Hypothalamus (tissue), 51 donors: ENCODE data around the gene ERH.
A peak's percentile ranks its signal among the peaks of the same experiment; 100 is the strongest.

Experiments used
- DNase-seq, 51 donors: peaks; one replicate each; lab custom pipeline; 2025; lab: John Stamatoyannopoulos, UW

ERH gene

DNA sequence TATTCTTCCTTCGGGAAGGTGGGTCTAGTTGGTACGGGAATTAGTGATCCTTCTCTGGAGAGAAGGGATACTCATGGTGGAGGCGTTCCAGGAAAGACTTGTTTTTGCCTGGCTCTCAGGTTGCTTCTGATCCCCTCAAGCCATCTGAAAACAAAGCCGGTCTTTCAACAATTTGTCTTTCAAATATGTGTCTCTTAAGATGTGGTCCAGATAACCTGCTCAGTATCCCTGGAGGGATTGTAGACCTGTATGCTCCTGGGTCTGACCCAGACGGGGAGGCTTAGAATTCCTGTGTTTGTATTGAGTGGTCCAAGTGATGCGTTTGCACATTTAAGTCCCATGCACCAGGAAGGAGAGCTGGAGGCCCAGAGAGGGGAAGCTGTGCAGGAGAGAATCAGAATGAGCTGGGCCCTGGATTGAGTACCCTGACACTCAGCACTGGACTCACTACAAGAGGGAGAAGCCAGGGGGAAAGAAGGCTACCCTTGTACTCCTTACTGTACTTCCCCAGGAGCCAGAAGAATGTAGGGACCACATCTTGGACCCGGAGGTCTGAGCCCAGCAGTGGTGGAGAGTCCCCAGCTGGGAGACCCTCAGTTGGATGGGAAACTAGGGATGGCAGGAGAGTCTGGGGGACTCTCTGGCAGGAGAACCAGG lies 40.4 kb downstream of the ERH start:
- DNase-seq: no peak

DNA sequence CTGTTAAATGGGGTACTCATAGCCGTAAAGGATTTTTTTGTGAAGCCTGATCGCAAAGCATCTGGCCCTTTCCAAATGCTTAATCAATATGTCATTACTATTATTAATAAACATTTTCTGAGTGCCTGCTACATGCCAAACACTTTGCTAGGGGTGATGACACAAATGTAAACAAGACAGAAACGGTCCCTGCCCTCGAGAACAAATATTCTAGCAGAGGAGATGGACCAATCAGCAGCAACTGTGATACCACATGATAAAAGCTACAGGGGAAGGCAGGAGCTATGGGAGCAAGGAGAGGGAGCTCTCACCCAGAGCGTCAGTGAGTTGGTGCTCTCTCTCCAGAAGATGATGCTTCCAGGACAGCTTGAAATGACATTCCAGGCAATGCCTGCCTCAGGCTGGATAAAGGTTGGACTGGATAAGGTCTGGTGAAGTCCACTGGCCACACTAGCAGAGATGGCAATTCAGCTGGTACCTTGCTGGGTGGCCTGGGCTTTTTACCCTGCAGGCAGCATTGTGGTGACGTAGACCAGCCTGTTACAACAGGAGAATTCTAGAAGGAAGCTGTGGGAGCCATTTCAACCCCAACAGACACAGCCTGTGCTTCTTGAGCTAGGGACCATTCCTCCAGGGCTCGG lies 41.1 kb downstream of the ERH start:
- DNase-seq: no peak

DNA sequence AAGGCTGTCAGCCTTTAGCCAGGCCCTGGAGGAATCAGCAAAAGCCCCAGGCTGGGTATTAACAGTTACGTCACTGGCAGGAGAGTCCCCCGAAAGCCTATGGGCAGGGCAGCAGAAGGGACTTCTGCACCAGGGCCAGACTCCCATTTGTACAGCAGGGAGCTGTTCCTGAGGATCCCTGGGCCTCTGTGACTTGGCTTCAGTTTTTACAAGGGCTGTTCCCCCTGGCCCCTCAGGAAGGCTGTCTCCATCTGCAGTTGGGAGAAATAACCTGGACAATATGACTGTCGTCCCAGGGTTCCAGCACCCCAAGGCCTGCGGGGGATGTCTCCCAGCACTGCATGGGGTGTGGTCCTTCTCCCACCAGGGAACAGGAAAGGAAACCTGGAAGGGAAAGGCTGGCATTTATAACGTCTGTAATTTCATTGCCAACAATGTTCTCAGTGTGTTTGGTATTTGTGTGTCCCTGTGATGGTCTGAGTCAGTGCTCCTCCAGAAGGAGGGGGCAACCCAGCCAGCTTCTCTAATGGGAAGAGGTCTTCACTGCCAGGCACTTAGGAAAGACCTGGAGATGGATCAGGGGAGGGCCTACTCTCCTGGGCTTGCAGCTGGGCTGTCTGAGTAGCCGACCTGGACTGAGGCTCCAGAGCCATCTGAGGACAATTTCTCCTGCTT lies 42.4 kb downstream of the ERH start:
- DNase-seq: peak in 4 of 51 donors; percentile 23 to 44 (median 33)

DNA sequence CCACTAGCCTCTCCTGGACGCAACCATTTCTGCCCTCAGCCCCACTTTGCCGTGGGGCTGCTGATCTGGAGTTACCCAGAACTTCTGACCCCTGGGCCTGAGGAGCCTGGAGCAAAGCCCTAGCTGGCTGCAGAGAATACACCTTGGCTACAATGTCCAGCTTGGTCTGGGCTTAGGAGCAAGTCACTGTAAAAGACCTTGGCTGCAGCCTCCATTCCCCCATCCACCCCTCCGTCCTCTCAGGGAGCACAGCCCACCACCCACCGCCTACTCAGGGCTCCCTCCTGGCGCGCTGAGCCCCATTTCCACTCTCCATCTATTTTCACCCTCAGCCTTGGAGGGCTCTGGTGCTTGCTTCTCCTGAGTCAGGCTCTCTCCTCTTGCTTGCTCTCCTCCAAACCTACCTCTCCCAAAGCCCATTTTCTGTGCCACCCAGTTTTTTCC lies 42.9 kb downstream of the ERH start:
- no peak for DNase-seq

DNA sequence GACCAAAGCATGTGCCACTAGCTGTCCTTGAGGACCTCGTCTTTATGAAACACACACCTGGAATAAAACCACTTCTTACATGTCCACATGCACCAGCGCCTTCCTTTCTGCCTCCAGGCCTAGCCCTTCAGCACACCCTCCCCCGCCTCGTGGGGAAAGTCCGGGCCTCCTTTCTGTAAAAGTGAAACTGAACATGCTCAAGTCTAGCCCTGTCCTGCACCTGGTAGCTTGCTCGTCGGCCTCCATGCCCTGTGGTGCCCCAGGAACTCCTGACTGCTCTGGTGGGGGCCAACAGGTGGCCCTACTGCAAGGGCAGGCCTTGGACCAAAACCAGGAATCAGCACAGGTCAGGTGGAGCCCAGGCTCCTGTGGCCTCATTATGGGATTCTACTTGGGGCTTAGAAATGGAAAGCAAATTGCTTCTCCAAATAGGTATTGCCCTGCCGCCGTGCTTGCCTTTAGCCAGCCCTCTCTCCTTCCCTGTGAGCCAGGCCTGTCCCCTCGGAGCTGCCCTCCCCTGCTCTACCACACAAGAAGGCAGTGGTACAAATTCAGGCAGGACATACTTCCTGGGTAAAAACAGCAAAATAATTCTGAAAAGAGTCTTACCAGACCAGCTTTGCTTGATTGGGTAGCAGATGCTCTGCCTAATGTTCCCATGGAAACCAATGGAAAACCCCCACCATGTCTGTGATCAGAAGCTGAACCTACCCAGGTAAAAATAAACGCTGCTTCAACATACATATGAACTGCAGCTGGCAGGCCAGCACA lies 43.5 kb downstream of the ERH start:
- peak in 2 of 51 donors; percentile 7 to 26 for DNase-seq

DNA sequence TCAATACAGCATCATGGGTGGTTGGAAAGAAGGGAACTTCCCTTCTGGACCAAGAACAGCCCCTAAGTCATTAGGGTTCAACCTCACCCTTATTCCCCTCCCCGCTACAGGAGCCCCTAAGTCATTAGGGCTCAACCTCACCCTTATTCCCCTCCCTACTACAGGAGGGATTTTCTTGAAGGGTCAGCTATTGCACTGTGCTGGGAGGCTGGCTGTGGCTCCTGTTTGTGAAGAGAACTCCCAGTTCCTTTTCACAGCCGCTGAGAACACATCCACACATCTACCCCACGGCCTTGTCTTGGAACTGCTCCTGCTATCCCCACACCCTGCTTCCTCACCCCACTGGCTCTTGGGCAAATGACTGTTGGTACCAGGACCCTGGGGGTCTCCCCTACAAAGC lies 44.9 kb downstream of the ERH start:
- no peak for DNase-seq

DNA sequence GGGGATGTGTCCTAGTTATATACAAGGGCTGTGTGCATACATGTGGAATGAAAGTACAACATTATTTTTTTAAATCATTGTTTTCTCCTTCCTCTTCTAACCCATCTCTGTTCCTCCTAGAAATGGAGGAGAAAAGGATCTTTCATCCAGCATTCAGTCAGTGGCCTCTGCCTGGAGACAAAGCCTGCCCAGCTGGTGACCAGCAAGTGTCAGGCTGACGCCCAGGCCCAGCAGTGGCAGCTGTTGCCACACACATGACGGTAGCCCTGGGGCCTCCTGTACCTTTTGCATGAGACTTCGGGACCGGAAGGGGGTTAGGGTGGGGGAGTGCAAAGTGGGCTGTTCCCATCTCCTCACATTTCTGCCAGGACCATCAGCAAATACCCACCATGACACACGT lies 46.2 kb downstream of the ERH start:
- peak in 1 of 51 donors; percentile 7 for DNase-seq

DNA sequence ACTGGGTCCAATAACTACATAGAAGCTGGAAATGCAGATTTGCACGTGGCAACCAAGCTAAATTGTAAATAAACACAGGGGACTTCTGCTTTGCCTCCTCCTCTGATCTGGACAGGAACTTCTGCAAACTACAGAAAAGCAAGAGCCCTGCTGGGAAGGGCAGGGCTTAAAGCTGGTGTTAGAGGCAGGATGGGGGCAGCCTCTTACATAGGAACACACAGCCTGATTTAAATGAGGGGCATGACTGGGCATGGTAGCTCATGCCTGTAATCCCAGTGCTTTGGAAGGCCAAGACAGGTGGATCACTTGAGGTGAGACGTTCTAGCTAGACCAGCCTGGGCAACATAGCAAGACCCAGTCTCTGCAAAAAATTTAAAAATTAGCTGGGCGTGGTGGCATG lies 46.7 kb downstream of the ERH start:
- no peak for DNase-seq

DNA sequence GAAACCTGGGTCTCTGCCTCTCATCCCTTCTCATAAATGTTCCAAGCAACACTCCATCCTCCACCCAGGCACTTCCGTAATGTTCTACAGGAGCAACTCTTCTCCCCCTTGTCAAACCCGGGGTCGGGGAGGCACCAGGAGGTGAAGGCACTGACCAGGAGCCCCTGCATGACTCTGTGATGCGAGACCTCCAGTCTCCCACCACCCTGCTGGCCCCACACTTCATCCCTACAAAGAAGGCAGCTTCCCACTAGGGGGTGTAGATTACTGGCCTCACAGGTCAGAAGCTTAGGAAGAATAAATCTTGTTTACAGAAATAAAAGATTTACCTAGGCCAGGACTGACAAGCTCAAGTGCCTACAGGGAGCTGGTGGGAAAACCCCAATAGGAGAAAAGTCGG lies 47.2 kb downstream of the ERH start:
- DNase-seq: no peak

DNA sequence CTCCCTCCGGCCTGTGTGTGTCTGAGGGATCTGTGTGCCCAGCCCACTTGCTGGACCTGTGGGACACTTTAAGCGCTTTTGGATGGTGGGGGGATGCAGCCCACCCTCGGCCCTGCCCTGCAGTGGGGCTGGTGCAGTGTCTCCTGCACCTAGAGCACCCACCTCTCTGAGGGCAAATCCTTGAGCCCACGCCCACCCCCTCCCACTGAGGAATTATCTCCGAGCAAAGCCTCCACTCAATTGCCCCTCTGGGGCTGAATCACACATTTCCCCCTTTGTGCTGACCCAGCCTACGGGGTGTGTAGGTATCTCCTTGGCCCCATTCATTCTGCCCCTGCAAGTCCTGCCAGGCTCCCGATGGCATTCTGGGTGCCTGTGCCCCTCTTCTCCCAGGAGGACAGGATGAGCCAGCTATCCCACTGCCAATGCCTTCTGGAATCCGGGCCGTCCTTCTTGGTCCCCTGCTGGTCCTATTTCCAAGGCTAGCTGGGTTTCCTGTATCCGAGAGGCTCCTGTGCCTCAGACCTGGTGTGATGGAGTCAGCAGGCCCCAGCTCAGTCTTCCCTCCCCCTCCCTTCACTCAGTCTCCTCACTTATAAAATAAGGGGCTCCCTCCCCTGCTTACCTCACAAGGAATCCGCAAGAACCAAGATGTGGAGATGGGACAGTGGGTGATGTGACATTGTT lies 48.9 kb downstream of the ERH start:
- no peak for DNase-seq

DNA sequence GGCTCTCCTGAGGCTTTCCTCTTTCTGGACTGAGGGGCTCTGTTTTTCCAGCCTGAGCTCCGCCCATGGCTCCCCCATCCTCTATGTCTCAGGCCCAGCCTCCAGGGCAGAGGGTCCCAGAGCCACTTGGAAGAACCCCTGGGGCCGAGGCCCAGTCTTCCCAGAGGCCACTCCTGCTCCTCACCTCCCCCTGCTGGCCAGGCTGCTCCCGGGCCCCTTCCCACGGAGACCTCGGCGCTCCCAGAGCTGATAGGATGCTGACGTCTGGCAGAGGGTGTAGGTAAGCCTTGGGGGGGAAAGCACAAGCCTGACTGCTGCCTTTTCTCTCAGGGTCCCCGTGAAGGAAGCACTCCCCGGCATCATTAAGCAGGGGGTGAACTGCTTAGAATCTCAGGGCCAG lies 51.4 kb downstream of the ERH start:
- DNase-seq: no peak

DNA sequence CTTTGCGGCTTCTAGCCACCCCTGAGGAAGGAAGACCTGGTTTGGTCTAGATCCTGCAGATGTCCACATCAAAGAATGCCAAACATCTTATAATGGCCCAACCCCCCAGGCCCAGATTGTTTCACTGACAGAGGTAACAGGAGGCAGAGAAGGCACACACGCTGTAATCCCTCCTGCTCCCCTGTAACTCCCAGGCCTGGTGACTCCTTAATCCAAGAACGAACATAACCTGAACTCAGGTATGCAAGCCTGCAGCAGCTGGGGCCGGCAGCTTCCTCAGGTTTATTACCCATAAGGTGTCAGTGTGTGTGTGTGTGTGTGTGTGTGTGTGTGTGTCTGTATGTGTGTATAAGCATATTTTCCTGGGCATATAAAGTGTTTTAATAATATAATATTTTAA lies 52.7 kb downstream of the ERH start:
- DNase-seq: no peak

DNA sequence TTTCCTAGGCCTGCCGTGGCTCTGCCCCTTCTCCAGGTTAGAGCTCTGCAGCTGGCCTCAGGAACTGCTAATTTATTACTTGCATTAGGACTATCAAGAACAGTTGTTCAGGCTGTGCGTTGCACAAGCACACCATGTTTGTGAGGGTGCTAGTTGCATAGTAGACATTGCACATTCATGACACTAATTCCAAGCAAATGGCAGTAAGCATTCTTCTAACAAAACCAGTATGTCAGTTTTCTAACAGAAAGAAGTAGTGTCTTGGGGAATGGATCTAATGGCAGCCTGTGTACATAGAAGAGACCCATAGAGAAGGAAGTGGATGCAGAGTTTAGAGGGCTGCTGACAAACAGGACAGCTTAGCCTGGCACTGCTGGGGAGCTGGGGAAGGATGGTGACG lies 53.9 kb downstream of the ERH start:
- DNase-seq: no peak

DNA sequence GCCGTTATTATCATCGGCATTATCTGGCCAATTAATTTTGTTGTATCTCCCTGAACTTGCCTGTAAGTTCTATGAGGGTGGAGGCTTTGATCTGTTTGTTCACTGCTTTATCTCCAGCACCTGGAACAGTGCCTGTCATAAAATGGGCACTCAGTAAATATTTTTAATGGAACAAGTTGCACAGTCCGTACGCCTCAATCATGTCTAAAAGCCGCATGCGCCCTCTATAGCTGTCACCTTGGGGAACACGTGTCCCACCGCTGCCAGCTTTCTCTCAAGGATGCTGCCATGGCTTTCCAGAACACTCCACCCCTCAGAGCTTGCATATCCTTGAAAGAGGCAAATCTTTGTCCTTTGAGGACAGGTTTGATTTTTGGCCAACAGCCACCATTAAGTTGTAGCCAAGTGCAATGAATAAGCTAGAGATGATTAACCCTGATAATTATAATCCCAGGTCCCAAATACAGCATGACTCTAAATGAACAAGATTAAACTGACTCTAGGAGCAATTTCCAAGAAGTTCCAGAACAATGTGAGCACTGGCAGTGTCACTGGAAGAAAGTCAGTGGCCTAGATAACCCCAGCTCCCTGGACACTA lies 55.1 kb downstream of the ERH start:
- DNase-seq: no peak

DNA sequence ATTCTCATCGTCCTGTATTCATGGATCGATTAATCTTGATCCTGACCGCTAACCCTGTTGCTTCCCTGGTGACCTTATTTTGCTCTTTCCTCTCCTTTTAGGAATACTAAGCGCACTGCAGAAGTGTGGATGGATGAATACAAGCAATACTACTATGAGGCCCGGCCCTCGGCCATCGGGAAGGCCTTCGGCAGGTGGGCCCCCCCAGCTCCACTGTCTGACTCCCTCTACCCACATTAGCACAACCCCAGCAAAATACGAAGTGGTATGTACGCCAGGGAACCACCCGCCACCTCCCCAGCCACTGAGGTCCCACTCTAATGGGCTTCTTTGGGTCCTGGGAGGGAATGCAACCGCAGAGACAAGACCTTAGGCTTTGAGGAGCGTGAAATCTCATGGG lies 58.7 kb downstream of the ERH start:
- DNase-seq: no peak

DNA sequence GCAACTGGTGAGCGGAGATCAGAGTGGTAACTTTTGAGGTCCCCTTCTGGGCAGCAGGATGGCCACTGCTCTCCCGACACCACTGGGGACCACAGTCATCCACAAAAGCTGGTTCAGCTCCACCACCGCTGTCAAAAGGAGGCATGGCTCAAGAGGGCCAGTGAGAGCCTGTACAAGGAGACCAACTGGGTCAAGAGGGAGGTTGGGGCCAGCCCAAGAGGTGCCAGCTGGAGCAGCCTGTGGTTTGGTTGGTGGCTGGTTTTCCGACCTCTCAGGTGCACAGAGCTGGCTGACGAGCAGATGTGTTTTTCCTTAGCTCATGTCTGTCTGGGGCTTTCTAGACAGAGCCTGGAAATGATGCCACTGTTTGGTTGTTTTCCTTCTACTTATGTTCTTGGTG lies 60.1 kb downstream of the ERH start:
- DNase-seq: no peak

DNA sequence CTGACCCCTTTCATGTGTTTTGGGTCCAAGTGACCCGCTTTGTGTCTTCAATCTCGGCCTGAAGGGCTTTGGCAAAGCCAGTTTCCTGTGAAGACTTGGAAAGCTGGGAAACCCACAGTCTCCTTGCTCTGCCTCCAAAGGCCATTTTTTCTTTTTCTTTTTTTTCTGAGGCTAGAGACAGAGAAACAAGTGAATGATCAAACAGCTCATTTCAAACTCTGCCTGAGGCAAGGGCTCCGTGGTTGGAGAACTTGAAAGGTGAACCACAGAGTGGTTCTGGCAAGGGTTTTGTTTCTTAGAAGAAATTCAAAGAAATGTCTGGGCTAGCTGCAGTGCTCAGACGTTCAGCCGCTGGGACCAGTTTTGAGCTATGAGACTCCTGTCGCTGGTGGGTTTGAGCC lies 62.7 kb downstream of the ERH start:
- no peak for DNase-seq

DNA sequence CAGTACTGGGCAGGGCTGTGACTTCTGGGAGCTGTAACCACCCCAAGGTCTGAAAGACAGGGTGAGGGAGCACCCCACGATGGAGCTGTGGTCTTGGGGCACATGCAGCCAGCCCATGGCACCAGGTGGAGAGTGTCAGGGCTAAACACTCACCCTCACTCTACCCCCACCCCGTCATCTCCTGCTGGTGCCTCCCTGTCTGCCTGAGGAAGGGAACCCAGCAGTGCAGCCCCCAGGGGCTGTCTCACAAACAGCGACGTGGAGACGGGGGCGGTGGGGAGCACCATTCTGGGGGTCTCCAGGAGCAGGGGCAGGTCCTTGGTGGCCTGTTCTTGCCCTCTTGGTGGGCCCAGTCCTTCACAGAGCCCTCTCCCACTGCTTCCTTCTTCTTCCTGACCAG lies 63.5 kb downstream of the ERH start:
- DNase-seq: no peak

DNA sequence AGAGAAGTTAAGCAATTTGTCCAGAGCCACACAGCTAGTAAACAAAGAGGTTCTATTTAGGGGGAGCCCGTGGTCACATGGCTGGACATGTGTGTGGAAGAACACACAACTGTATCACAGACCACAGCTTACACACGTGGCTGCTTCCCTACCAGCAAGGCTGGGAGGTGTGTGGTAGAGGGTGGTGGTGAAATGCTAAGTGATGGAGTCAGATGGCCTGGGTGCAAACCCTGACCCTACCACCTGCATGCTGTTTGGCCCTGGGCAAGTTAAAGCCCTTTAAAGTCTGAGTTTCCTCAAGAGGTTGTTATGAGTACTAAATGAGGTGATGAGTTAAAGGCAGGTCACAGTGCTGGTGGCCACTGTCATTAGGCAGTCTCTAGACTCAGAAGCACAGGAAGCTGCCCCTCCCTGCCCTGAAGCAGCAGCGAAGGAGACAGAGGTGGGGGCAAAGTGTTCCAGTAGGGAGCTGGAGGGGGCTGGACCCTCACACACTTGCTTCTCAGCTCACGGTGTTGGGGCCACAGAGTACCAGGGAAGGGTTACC lies 64.2 kb downstream of the ERH start:
- no peak for DNase-seq

DNA sequence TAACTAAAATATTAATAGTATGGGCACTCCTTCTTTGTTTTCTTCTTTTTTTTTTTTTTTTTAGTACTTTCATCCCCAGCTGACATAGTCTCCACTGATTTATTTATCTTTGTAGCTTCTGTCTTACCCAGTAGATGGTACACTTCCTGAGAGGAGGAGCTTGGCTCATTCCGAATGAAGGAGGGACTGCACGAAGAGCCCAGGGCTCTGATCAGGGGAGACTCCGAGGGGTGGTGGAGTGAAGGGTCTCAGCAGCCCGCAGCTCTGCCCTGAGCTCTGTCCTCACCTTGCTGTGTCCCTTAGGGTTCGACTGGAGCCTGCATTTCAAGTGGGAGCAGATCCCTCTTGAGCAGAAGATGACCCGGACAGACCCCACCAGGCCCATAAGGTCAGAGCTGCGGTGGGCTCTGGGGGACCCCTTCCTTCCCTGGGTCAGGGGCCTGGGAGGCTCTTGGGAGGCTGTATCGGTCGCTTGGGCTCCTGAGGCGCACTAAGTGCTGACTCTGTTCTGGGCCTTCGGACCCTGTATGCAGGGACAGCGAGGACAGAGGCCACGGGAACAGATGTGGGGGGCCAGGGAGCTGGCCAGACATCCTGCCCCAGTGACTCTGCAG lies 65.2 kb downstream of the ERH start:
- DNase-seq: no peak
